ENCODE results near the gene MAT1A. TPM values are rescaled to one million over a fixed set of nuclear protein-coding genes. Genes with fewer than 3 reads are reported as not detected.
"Not testable (repeated sequence)": the region's sequence is repeated elsewhere in the genome, so short reads cannot be mapped to it uniquely, and the experiment has no call there.

The MAT1A gene
- total RNA-seq, 1 donor from 2014 or later, result not detected

- not testable (repeated sequence) for H3K9me3 Mint-ChIP-seq (ENCODE audit: unreplicated experiment); DNase-seq; H3K36me3 Mint-ChIP-seq (ENCODE audit: unreplicated experiment); H3K27me3 Mint-ChIP-seq (ENCODE audit: unreplicated experiment); H3K27ac Mint-ChIP-seq (ENCODE audit: unreplicated experiment); H3K4me3 Mint-ChIP-seq (ENCODE audit: unreplicated experiment); H3K4me1 Mint-ChIP-seq (ENCODE audit: low read depth, unreplicated experiment)
Observed at GRCh38 chr10:80223031-80223419, 66.4 kb downstream of the MAT1A start.

Other genes starting within 250 kb of the MAT1A start
- 13.5 TPM for gene TMEM254, start 211.0 kb downstream of the MAT1A start, total RNA-seq (ENCODE audit: unreplicated experiment)
- not detected for gene PLAC9, start 156.9 kb downstream of the MAT1A start, total RNA-seq (ENCODE audit: unreplicated experiment)
- gene ANXA11, start 84.1 kb downstream of the MAT1A start, total RNA-seq (ENCODE audit: unreplicated experiment), result 2.3 TPM
- not detected for gene DYDC1, start 67.1 kb upstream of the MAT1A start, total RNA-seq (ENCODE audit: unreplicated experiment)
- not detected for gene DYDC2, start 67.1 kb upstream of the MAT1A start, total RNA-seq (ENCODE audit: unreplicated experiment)
- gene PRXL2A, start 118.9 kb upstream of the MAT1A start, total RNA-seq (ENCODE audit: unreplicated experiment), result 164 TPM
- 141 TPM for gene TSPAN14, start 164.7 kb upstream of the MAT1A start, total RNA-seq (ENCODE audit: unreplicated experiment)
- 0.12 TPM for gene SH2D4B, start 248.2 kb upstream of the MAT1A start, total RNA-seq (ENCODE audit: unreplicated experiment)

Data from glutamatergic neuron (in vitro differentiated cells).